Measurements from ENCODE around the gene PRR29.

The PRR29 gene

DNA sequence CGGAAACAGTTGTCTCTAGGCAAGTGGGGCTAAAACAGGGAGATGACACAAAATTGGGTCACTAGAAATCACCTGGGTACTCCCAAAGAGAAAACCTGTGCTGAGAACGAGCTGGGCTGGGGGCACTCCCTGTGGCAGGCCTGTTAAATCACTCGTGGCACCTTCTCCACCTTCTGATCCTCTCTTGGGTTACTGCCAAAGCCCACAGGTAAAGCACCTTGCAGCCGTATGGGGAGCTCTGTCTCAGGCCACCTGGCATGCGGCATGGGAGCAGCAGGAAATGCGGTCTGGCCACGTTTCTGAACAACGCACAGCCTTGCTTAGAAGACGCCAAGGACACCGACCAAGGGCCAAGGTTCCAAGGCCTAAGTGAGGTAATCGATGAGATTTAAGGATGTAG, 43.8 kb downstream of the PRR29 start:
- intact Hi-C loops (cut with DNase I; ENCODE audit: low total_unique reads): no loop called here
- Histone ChIP-seq H3K4me3 (no peak overlapping the region), H3K27ac (no peak overlapping the region), H3K9me3 (no peaks in the 10 kb centered on the region), H3K27me3 (no peaks in the 10 kb centered on the region), H3K36me3 (peaks cover 33 to 74% (median 40%) of the 10 kb centered on the region in 3 donors), H3K4me1 (peaks cover 0 to 2% (median 0%) of the 10 kb centered on the region in 4 donors)
- no peak for TF ChIP-seq CTCF (IDR thresholded peaks at IDR 0.05)
- DNase-seq: no peak

DNA sequence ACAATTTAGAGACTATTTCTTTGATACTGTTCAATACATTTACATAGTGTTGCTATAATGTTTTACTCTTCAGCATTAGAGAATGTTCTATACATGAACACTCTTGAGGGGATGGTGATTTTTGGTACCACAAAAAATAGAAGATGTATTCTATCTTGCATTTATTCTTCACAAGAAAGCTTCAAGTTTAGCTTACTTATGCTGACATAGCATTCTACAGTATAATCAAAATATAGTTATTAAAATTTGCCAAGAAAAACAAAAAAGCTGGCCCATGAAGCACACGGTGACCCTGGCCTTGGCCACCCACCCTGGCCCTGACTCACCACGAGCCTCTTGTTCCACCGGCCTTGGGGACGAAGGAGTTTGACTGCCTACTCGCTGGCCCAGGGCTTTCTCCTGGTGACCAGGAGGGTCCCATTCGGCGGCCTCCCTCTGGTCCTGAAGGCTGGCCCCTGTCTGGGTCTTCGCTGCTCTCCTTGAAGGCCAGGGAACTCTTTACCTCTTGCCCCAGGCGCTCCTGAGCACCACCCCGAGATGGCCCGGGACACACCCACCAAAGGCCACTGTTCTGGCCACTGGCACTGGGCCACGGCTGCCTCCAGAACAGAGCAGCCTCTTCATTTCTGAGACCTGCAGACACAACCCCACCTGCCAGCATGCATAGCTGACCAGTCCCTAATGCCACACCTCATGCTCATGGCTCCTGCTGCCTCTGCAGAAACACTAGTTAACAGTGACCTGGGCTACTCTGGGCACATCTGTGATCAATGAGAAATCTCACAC, 44.7 kb downstream of the PRR29 start:
- H3K36me3 ChIP-seq: peaks cover 41 to 81% (median 50%) of the 10 kb centered on the region in 3 donors
- peaks cover 0 to 2% (median 0%) of the 10 kb centered on the region in 4 donors for H3K4me1 ChIP-seq
- TF ChIP-seq CTCF (IDR thresholded peaks at IDR 0.05): no peak
- no peaks in the 10 kb centered on the region for H3K27me3 ChIP-seq
- DNase-seq: no peak
- intact Hi-C loops (cut with DNase I; ENCODE audit: low total_unique reads): no loop called here
- H3K9me3 ChIP-seq: no peaks in the 10 kb centered on the region
- no peak overlapping the region for H3K27ac ChIP-seq
- no peak overlapping the region for H3K4me3 ChIP-seq

DNA sequence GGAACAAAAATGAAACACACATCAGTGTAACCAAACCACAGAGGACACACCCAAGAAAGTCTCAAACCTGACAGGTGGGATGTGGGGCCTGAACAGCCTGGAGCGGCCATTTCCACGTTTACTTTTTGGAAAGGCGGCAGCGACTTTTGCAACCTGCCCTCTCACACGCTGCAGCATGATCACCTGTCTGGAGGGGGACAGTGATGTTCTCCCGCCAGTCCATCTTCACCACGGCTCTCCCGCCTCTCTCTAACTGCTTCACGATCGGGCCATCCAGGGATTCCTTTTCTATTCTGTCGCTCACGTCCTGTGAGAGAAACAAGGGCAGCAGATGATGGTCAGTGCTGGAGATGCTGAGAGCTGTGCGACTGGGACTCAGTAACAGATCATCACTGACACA, 47.0 kb downstream of the PRR29 start:
- TF ChIP-seq CTCF (IDR thresholded peaks at IDR 0.05): no peak
- peaks cover 64 to 92% (median 70%) of the 10 kb centered on the region in 3 donors for H3K36me3 ChIP-seq
- intact Hi-C loops (cut with DNase I; ENCODE audit: low total_unique reads): no loop called here

GRCh38 chr17:64048805-64049204, 50.7 kb downstream of the PRR29 start:
- Histone ChIP-seq H3K36me3 (peaks cover 90 to 97% (median 93%) of the 10 kb centered on the region in 3 donors), H3K9me3 (no peaks in the 10 kb centered on the region), H3K4me1 (no peaks in the 10 kb centered on the region), H3K27ac (no peak overlapping the region), H3K27me3 (no peaks in the 10 kb centered on the region), H3K4me3 (no peak overlapping the region)
- TF ChIP-seq CTCF (IDR thresholded peaks at IDR 0.05): no peak
- no peak for DNase-seq
- intact Hi-C loops (cut with DNase I; ENCODE audit: low total_unique reads): no loop called here

More for the DNA sequence above, 47.0 kb downstream of the PRR29 start:
- Histone ChIP-seq H3K9me3 (no peaks in the 10 kb centered on the region), H3K4me1 (peaks cover 0 to 2% (median 0%) of the 10 kb centered on the region in 4 donors), H3K4me3 (no peak overlapping the region), H3K27me3 (no peaks in the 10 kb centered on the region), H3K27ac (no peak overlapping the region)
- DNase-seq: no peak

- intact Hi-C loops (cut with DNase I; ENCODE audit: low total_unique reads): loop anchor here (10.0 kb wide), 1 partner anchor 244 kb away; no protein-coding TSS in a partner anchor
- Histone ChIP-seq H3K4me1 (no peaks in the 10 kb centered on the region), H3K27me3 (no peaks in the 10 kb centered on the region), H3K27ac (no peak overlapping the region), H3K36me3 (peaks cover 90 to 97% (median 92%) of the 10 kb centered on the region in 3 donors), H3K9me3 (no peaks in the 10 kb centered on the region), H3K4me3 (no peak overlapping the region)
- TF ChIP-seq CTCF (IDR thresholded peaks at IDR 0.05): no peak
- DNase-seq: no peak
Measured at GRCh38 chr17:64051153-64051552, 53.0 kb downstream of the PRR29 start.
